H1 (cell line): ENCODE results near the gene ATF7IP2. TPM values are rescaled to one million over a fixed set of nuclear protein-coding genes. Genes with fewer than 3 reads are reported as not detected.

Source experiments
- CTCF ChIA-PET: fragments of 300-600 bp; sonication (Branson Sonifier 250); formaldehyde crosslinking; loops from one replicate; lab custom pipeline; 2021; ENCODE audit not compliant: partially characterized antibody; lab: Charles Lee
- POLR2A ChIA-PET: fragments of 300-600 bp; sonication (Branson Sonifier 250); formaldehyde crosslinking; loops from one replicate; lab custom pipeline; 2021; ENCODE audit warnings: inconsistent platforms; ENCODE audit not compliant: partially characterized antibody; lab: Charles Lee
- DNase-seq, 2 experiments: peaks; one replicate each; pipeline versions ENCODE4 v3.0.0 to v3.0.0-alpha.2; 2010 to 2022; ENCODE audit warnings: low spot score in 2 of 2, low read depth in 1 of 2, mixed read lengths in 1 of 2
- FAIRE-seq: peaks from 2 replicates; lab custom pipeline; 2011; peaks lifted over from hg19 to GRCh38; lab: Jason Lieb, UNC
- H2AFZ ChIP-seq: 2 replicates; pipeline ENCODE4 v1.8.1; 2012; ENCODE audit warnings: low read length, inconsistent platforms
- H2AK5ac ChIP-seq: 2 replicates; pipeline ENCODE4 v1.6.1; 2013; ENCODE audit warnings: low read depth, low read length
- H2BK120ac ChIP-seq: replicated peaks from 2 replicates; pipeline ENCODE3; 2013; ENCODE audit warnings: low read depth, low read length, inconsistent platforms
- H2BK12ac ChIP-seq: 2 replicates; pipeline ENCODE4 v1.6.1; 2013; ENCODE audit warnings: low read depth, low read length
- H2BK15ac ChIP-seq: 2 replicates; pipeline ENCODE4 v1.6.1; 2013; ENCODE audit warnings: low read length
- H2BK20ac ChIP-seq: 2 replicates; pipeline ENCODE4 v1.6.1; 2013; ENCODE audit warnings: low read length
- H2BK5ac ChIP-seq: 2 replicates; pipeline ENCODE4 v1.6.1; 2013; ENCODE audit warnings: low read depth, low read length
- H3K14ac ChIP-seq: 2 replicates; pipeline ENCODE4 v1.6.1; 2013; ENCODE audit warnings: inconsistent platforms; ENCODE audit not compliant: insufficient read length
- H3K18ac ChIP-seq: 2 replicates; pipeline ENCODE4 v1.6.1; 2013; ENCODE audit warnings: low read length; ENCODE audit errors: extremely low read depth
- H3K23ac ChIP-seq: 2 replicates; pipeline ENCODE4 v1.6.1; 2013; ENCODE audit warnings: inconsistent platforms; ENCODE audit not compliant: insufficient read length
- H3K23me2 ChIP-seq: 2 replicates; pipeline ENCODE4 v1.6.1; 2013; ENCODE audit warnings: low read depth, low read length
- H3K27ac ChIP-seq: 2 replicates; pipeline ENCODE4 v1.6.1; 2011; ENCODE audit warnings: low read depth, low read length, inconsistent platforms
- H3K27me3 ChIP-seq, 4 experiments: replicated peaks in 1 of 4; 1 replicate in 1 of 4; 2 replicates in 3 of 4; pipeline versions ENCODE4 v1.6.1 to v1.8.1; 2011 to 2013; ENCODE audit warnings: low read length in 3 of 4, mild to moderate bottlenecking in 3 of 4, inconsistent platforms in 2 of 4, mixed read lengths in 2 of 4, moderate library complexity in 1 of 4; ENCODE audit not compliant: control insufficient read depth in 3 of 4, insufficient read depth in 3 of 4; ENCODE audit errors: extremely low read depth in 1 of 4
- H3K36me3 ChIP-seq, 4 experiments: 2 replicates each; pipeline versions ENCODE4 v1.6.1 to v1.8.1; 2011 to 2013; ENCODE audit warnings: mild to moderate bottlenecking in 4 of 4, low read length in 3 of 4, moderate library complexity in 2 of 4, control low read depth in 1 of 4, inconsistent platforms in 1 of 4; ENCODE audit not compliant: insufficient read depth in 4 of 4, control insufficient read depth in 2 of 4
- H3K4ac ChIP-seq: replicated peaks from 2 replicates; pipeline ENCODE3; 2013; ENCODE audit warnings: low read length, low read depth, mixed read lengths, inconsistent platforms; ENCODE audit not compliant: insufficient read length
- H3K4me1 ChIP-seq, 4 experiments: replicated peaks in 1 of 4; 1 replicate in 1 of 4; 2 replicates in 3 of 4; pipeline versions ENCODE4 v1.6.1 to v1.8.1; 2011 to 2013; ENCODE audit warnings: low read length in 3 of 4, inconsistent platforms in 2 of 4, mixed read lengths in 1 of 4; ENCODE audit not compliant: insufficient read depth in 4 of 4, control insufficient read depth in 3 of 4
- H3K4me2 ChIP-seq, 2 experiments: 2 replicates each; pipeline versions ENCODE4 v1.6.1 to v1.8.1; 2011 to 2013; ENCODE audit warnings: low read depth in 2 of 2, low read length in 2 of 2, control low read depth in 1 of 2, inconsistent platforms in 1 of 2, mild to moderate bottlenecking in 1 of 2; ENCODE audit not compliant: insufficient read depth in 1 of 2
- H3K4me3 ChIP-seq, 4 experiments: fragments of 200-600, 300-600 bp in 1 of 4; sonication (generic), shearing (Covaris generic), sonication (Bioruptor Twin) in 1 of 4; 2 replicates each; pipeline versions ENCODE4 v1.5.1 to v1.8.1; 2011 to 2016; ENCODE audit warnings: low read length in 4 of 4, low read depth in 3 of 4, control low read depth in 2 of 4, inconsistent platforms in 2 of 4, mild to moderate bottlenecking in 2 of 4, mixed read lengths in 1 of 4, moderate library complexity in 1 of 4; ENCODE audit not compliant: insufficient read depth in 2 of 4; ENCODE audit errors: extremely low read depth in 1 of 4
- H3K56ac ChIP-seq: replicated peaks from 2 replicates; pipeline ENCODE3; 2013; ENCODE audit warnings: low read depth, mild to moderate bottlenecking, mixed read lengths, low read length, inconsistent platforms; ENCODE audit not compliant: insufficient read length
- H3K79me1 ChIP-seq: 2 replicates; pipeline ENCODE4 v1.6.1; 2013; ENCODE audit warnings: low read depth, low read length, control low read depth
- H3K79me2 ChIP-seq, 2 experiments: 2 replicates each; pipeline versions ENCODE4 v1.6.1 to v1.8.1; 2012 to 2013; ENCODE audit warnings: low read length in 2 of 2, mild to moderate bottlenecking in 2 of 2, inconsistent platforms in 1 of 2; ENCODE audit not compliant: insufficient read depth in 2 of 2, control insufficient read depth in 1 of 2
- H3K9ac ChIP-seq, 4 experiments: replicated peaks in 1 of 4; 1 replicate in 1 of 4; 2 replicates in 3 of 4; pipeline versions ENCODE4 v1.6.1 to v1.8.1; 2011 to 2013; ENCODE audit warnings: low read depth in 3 of 4, low read length in 3 of 4, control low read depth in 2 of 4, mild to moderate bottlenecking in 2 of 4, moderate library complexity in 2 of 4, inconsistent platforms in 1 of 4; ENCODE audit errors: extremely low read depth in 1 of 4
- H3K9me3 ChIP-seq, 2 experiments: 2 replicates each; pipeline versions ENCODE4 v1.6.1 to v1.8.1; 2012 to 2013; ENCODE audit warnings: mild to moderate bottlenecking in 2 of 2, moderate library complexity in 2 of 2, control low read depth in 1 of 2, inconsistent platforms in 1 of 2, low read depth in 1 of 2, low read length in 1 of 2, mixed read lengths in 1 of 2; ENCODE audit not compliant: insufficient read depth in 2 of 2
- H4K20me1 ChIP-seq, 2 experiments: replicated peaks in 1 of 2; 2 replicates each; pipeline versions ENCODE3 to v1.8.1; 2011 to 2013; ENCODE audit warnings: inconsistent platforms in 2 of 2, low read length in 2 of 2, mild to moderate bottlenecking in 1 of 2; ENCODE audit not compliant: insufficient read depth in 2 of 2, control insufficient read depth in 1 of 2
- H4K5ac ChIP-seq: 2 replicates; pipeline ENCODE4 v1.6.1; 2013; ENCODE audit warnings: low read length, low read depth, mixed read lengths, inconsistent platforms; ENCODE audit not compliant: insufficient read length
- H4K8ac ChIP-seq: 2 replicates; pipeline ENCODE4 v1.8.0; 2013; ENCODE audit warnings: mild to moderate bottlenecking, moderate library complexity, low read length, inconsistent platforms; ENCODE audit not compliant: insufficient read depth; ENCODE audit errors: extremely low read depth
- H4K91ac ChIP-seq: replicated peaks from 2 replicates; pipeline ENCODE3; 2013; ENCODE audit warnings: low read length, mixed read lengths, inconsistent platforms; ENCODE audit not compliant: insufficient read length
- CHD1 ChIP-seq: IDR thresholded peaks from 2 replicates; pipeline ENCODE4 v1.6.1; 2012; ENCODE audit warnings: low read depth, low read length, improper control_type of control experiment
- CHD2 ChIP-seq: IDR thresholded peaks from 2 replicates; pipeline ENCODE4 v1.6.1; 2012; ENCODE audit warnings: low read length, improper control_type of control experiment
- HDAC2 ChIP-seq, 2 experiments: fragments of 300-600 bp in 1 of 2; sonication (generic) in 1 of 2; IDR thresholded peaks; 2 replicates each; pipeline ENCODE4 v1.6.1; 2011 to 2012; ENCODE audit warnings: low read depth in 2 of 2, low read length in 2 of 2, mild to moderate bottlenecking in 2 of 2, moderate library complexity in 2 of 2, borderline replicate concordance in 1 of 2, inconsistent platforms in 1 of 2
- JUND ChIP-seq: IDR thresholded peaks from 2 replicates; pipeline ENCODE4 v1.6.1; 2011; ENCODE audit warnings: mild to moderate bottlenecking, improper control_type of control experiment, low read length
- MAFK ChIP-seq: IDR thresholded peaks from 2 replicates; pipeline ENCODE4 v1.6.1; 2012; ENCODE audit warnings: low read depth, mild to moderate bottlenecking, improper control_type of control experiment, low read length
- SRF ChIP-seq: IDR thresholded peaks from 2 replicates; pipeline ENCODE4 v1.6.1; 2011; ENCODE audit warnings: mild to moderate bottlenecking, low read depth, low read length, moderate library complexity
- TAF1 ChIP-seq: IDR thresholded peaks from 2 replicates; pipeline ENCODE4 v1.6.1; 2011; ENCODE audit warnings: mild to moderate bottlenecking, low read depth, low read length
- TCF12 ChIP-seq: IDR thresholded peaks from 2 replicates; pipeline ENCODE4 v1.6.1; 2011; ENCODE audit warnings: low read depth, mild to moderate bottlenecking, low read length
- YY1 ChIP-seq: IDR thresholded peaks from 2 replicates; pipeline ENCODE4 v1.6.1; 2011; ENCODE audit warnings: low read depth, mild to moderate bottlenecking, low read length
- WGBS, 2 experiments: shearing (Covaris generic) in 1 of 2; methylation state at CpG; one replicate each; pipeline versions ENCODE4 v1.1.6 to v1.1.7; 2013 to 2015; ENCODE audit warnings: low lambda C conversion rate in 2 of 2, mixed read lengths in 2 of 2, inconsistent platforms in 1 of 2, low coverage in 1 of 2, missing lambda C conversion rate in 1 of 2; ENCODE audit not compliant: insufficient replicate concordance in 2 of 2, insufficient coverage in 1 of 2, insufficient read length in 1 of 2; ENCODE audit errors: extremely low coverage in 1 of 2, missing lambda C conversion rate in 1 of 2; 5-methylcytosine and 5-hydroxymethylcytosine counted together
- polyA plus RNA-seq, 7 experiments: library from polyadenylated mRNA; depleted of rRNA in 3 of 7; stranded (reverse) in 5 of 7; unstranded in 2 of 7; fragments of >200 nt in 5 of 7; fragments of 200-250 nt in 2 of 7; gene quantifications; 1 replicate in 5 of 7; 2 replicates in 1 of 7; 4 replicates in 1 of 7; pipeline versions ENCODE4 v1.2.1 to v1.2.3, GENCODE V29; 2011 to 2013; ENCODE audit warnings: missing spikeins in 2 of 7, mixed read lengths in 2 of 7
- total RNA-seq: library from RNA; stranded (reverse); fragmentation: NEBNext Ultra II Directional; extraction: Animal tissue kit (Norgen Biotek cat#: 25700); gene quantifications from 2 replicates; pipeline ENCODE4 v1.2.1, GENCODE V29; 2021
- TF ChIP-seq, protein P1 (sequence below): IDR thresholded peaks from 2 replicates; pipeline ENCODE4 v1.6.1; 2011; ENCODE audit warnings: low read depth, mild to moderate bottlenecking, low read length; ENCODE audit not compliant: insufficient read depth

ATF7IP2 gene
- total and polyA plus RNA-seq, 2 of the 8 experiments (the other 6 are each of a cell fraction or from before 2014, with no cell fraction given): 28.7 to 32.8 TPM

GRCh38 chr16:10519929-10520868 lies 134.3 kb downstream of the ATF7IP2 start:
- Histone ChIP-seq H4K5ac (no peak overlapping the region), H3K27me3 (no peaks in the 10 kb centered on the region), H3K9me3 (no peaks in the 10 kb centered on the region), H3K14ac (no peak overlapping the region), H3K4me2 (no peak overlapping the region), H4K8ac (no peak overlapping the region), H2AK5ac (no peak overlapping the region), H3K23me2 (no peaks in the 10 kb centered on the region), H3K79me2 (no peaks in the 10 kb centered on the region), H4K91ac (no peak overlapping the region), H3K4me1 (no peaks in the 10 kb centered on the region), H2AFZ (no peak overlapping the region), H3K23ac (no peak overlapping the region), H3K4me3 (no peak overlapping the region), H3K79me1 (no peaks in the 10 kb centered on the region), H4K20me1 (no peaks in the 10 kb centered on the region), H2BK12ac (no peak overlapping the region), H3K4ac (no peak overlapping the region), H3K56ac (no peak overlapping the region), H3K27ac (no peak overlapping the region), H2BK20ac (no peak overlapping the region), H3K36me3 (no peaks in the 10 kb centered on the region), H2BK5ac (no peak overlapping the region), H3K9ac (no peak overlapping the region), H2BK120ac (no peak overlapping the region), H3K18ac (no peak overlapping the region), H2BK15ac (no peak overlapping the region)
- no peak for DNase-seq
- ChIA-PET CTCF (interaction anchor here (0.6 to 5.0 kb wide), 19 partner anchors 12 to 887 kb away, joined by 3 to 42 read pairs (median 5); partner anchors contain the start of gene NUBP1), POLR2A (interaction anchor here (1.1 kb wide), 1 partner anchor 224 kb away, joined by 4 read pairs; the partner anchor contains the start of gene NUBP1)
- FAIRE-seq: no peak
- WGBS, 2 experiments: 85% methylated on average over 10 of the region's 10 CpGs; no CpG with 5 or more reads in 1 of the 2 experiments
- no peak for TF ChIP-seq TCF12
- TF ChIP-seq HDAC2 (IDR thresholded peaks at IDR 0.05; ENCODE audit: borderline replicate concordance in 1 of 2, low read depth in 2 of 2, low read length in 2 of 2): no peak
- no peak for TF ChIP-seq TAF1
- TF ChIP-seq YY1: no peak
- no peak for TF ChIP-seq JUND
- TF ChIP-seq SRF: no peak
- no peak for TF ChIP-seq CHD2
- no peak for TF ChIP-seq CHD1
- no peak for TF ChIP-seq MAFK
- TF ChIP-seq, protein P1, sequence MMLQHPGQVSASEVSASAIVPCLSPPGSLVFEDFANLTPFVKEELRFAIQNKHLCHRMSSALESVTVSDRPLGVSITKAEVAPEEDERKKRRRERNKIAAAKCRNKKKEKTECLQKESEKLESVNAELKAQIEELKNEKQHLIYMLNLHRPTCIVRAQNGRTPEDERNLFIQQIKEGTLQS: no peak
